HUES48 (cell line): ENCODE results near the gene FBXO31.

Source experiments
- H3K27ac ChIP-seq: one replicate; pipeline ENCODE4 v1.7.0; 2013; ENCODE audit warnings: low read depth, low read length, inconsistent platforms
- H3K27me3 ChIP-seq: 2 replicates; pipeline ENCODE4 v1.6.1; 2013; ENCODE audit warnings: mild to moderate bottlenecking, low read length; ENCODE audit not compliant: control insufficient read depth, insufficient read depth
- H3K36me3 ChIP-seq: 2 replicates; pipeline ENCODE4 v1.6.1; 2013; ENCODE audit warnings: low read length; ENCODE audit not compliant: control insufficient read depth, insufficient read depth
- H3K4me1 ChIP-seq: 2 replicates; pipeline ENCODE4 v1.6.1; 2013; ENCODE audit warnings: mild to moderate bottlenecking, low read length; ENCODE audit not compliant: control insufficient read depth, insufficient read depth
- H3K4me3 ChIP-seq: 2 replicates; pipeline ENCODE4 v1.5.1; 2013; ENCODE audit warnings: mild to moderate bottlenecking, low read depth, low read length
- H3K9ac ChIP-seq: 2 replicates; pipeline ENCODE4 v1.6.1; 2013; ENCODE audit warnings: mild to moderate bottlenecking, low read depth, low read length, moderate library complexity
- H3K9me3 ChIP-seq: 2 replicates; pipeline ENCODE4 v1.6.1; 2013; ENCODE audit warnings: low read length; ENCODE audit not compliant: control insufficient read depth, insufficient read depth

The FBXO31 gene

GRCh38 chr16:87420026-87421002 lies 36.7 kb upstream of the FBXO31 start:
- H3K27me3 ChIP-seq: no peaks in the 10 kb centered on the region
- peaks cover 65% of the 10 kb centered on the region for H3K36me3 ChIP-seq
- H3K9me3 ChIP-seq: no peaks in the 10 kb centered on the region
- H3K4me1 ChIP-seq: peaks cover 9% of the 10 kb centered on the region; the same call in 1 of the 2 replicates
- H3K9ac ChIP-seq: no peak overlapping the region
- H3K4me3 ChIP-seq: no peak overlapping the region
- H3K27ac ChIP-seq: no peak overlapping the region

DNA sequence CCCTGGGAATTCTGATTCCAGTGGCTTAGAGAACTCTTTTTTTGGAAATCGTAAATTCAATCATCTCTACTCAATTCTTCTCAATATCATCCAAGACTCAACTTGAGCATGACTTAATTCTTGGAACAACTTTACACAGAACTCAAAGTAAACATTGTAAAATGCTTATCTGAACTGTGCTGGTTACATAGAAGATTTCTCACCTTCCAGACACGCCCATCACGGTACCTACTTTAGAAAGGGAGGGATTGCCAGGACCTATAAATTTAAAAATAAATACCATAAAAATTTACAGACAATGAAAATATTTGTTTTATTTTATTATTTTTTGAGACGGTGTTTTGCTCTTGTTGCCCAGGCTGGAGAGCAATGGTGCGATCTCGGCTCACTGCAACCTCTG lies 35.1 kb upstream of the FBXO31 start:
- Histone ChIP-seq H3K4me3 (no peak overlapping the region), H3K27me3 (no peaks in the 10 kb centered on the region), H3K9me3 (no peaks in the 10 kb centered on the region), H3K36me3 (peaks cover 75% of the 10 kb centered on the region), H3K27ac (no peak overlapping the region), H3K4me1 (peaks cover 6% of the 10 kb centered on the region; the same call in 1 of the 2 replicates), H3K9ac (no peak overlapping the region)

DNA sequence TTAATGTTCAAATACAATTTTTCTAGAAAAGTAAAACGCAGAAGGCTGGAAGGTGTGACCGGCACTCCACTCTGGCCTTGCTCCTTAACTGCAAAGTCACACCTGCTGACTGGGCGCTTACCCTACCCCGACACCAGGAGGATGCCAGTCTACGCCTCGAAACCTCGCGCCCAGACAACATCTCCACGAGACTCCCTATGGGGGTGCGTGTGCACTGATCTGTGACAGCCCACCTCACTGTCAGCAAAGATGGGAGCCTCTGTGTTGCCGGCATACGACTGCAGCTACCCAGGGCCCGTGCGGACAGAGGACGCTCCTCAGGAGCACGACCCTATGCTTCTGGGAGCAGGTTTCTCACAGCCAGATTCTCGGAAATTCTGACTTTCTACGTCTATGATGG lies 34.6 kb upstream of the FBXO31 start:
- Histone ChIP-seq H3K27ac (no peak overlapping the region), H3K9me3 (no peaks in the 10 kb centered on the region), H3K27me3 (no peaks in the 10 kb centered on the region), H3K36me3 (peaks cover 73% of the 10 kb centered on the region), H3K4me3 (no peak overlapping the region), H3K4me1 (peaks cover 6% of the 10 kb centered on the region; the same call in 1 of the 2 replicates), H3K9ac (no peak overlapping the region)

DNA sequence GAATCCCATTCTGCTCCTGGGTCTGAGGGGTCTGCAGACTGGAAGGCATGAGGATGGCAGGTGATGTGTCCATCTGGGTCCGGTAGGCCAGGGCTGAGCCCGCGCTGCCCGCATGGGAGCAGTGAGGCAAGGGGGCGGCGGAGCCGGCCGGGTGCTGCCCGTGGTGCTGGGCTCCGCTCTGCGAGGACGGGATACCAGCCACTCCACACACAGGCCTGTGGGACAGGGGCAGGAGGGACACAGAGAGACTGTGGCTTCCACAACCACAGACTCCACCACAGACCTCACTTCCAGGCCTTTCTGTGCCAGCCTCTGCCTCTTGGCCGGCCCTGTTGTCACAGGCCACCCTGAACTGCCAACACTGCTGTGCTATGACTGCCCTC lies 33.9 kb upstream of the FBXO31 start:
- Histone ChIP-seq H3K9ac (no peak overlapping the region), H3K27me3 (no peaks in the 10 kb centered on the region), H3K36me3 (peaks cover 77% of the 10 kb centered on the region), H3K4me1 (no peaks in the 10 kb centered on the region), H3K4me3 (no peak overlapping the region), H3K27ac (no peak overlapping the region), H3K9me3 (no peaks in the 10 kb centered on the region)

DNA sequence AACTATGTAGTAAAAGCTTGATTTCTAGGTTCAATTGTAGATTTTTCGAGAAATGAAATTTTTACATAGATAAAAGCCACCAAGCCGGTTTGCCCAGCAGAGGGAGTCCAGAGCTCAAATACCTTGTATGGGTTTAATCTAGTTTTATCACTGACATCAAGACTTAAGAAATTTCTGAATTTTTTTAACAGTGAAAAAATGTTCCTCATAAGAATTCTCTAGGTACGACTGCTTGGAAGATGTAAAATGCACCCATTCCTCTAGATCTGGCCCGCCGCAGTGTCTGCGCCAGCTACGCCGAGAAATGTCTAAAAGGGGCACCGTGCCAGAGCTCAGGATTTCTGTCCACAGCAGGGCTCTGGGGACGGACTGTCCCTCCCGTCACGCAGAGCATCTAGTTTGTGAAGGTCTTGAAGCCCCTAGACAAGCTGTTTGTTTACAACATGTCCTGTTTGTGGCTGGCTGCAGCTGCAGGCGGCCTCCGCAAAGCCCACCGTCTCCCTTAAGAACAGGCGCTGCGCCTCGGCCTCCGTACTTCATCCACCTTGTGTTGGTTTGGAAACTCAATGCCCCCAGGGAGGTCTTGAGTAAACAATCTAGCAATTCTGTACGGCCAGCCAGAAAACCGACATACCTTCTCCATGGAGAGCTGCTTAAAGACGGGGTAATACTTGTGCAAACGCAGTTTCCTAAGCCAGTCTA lies 33.4 kb upstream of the FBXO31 start:
- H3K9me3 ChIP-seq: no peaks in the 10 kb centered on the region
- H3K27ac ChIP-seq: no peak overlapping the region
- no peak overlapping the region for H3K4me3 ChIP-seq
- no peaks in the 10 kb centered on the region for H3K27me3 ChIP-seq
- H3K9ac ChIP-seq: no peak overlapping the region
- H3K36me3 ChIP-seq: peaks cover 77% of the 10 kb centered on the region
- no peaks in the 10 kb centered on the region for H3K4me1 ChIP-seq

DNA sequence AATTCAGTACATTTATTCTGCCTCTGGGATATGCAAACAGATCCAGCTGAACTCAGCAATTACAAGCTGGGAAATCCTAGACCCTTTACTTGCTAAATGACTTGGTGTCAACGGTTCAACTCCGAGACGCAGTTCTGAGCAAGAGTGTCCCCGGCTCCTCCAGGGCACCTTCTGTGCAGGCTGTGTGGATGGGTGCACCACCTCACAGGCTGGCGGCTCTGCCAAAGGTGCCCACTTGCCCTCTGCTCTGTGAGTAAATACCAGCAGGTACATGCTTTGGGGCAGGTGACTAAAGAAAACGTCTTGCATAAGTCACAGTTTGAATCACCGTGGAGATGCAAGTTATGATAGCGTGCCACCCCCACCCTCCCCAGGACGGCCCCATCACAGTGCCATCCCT lies 31.9 kb upstream of the FBXO31 start:
- Histone ChIP-seq H3K27ac (no peak overlapping the region), H3K4me1 (no peaks in the 10 kb centered on the region), H3K9me3 (no peaks in the 10 kb centered on the region), H3K27me3 (no peaks in the 10 kb centered on the region), H3K4me3 (no peak overlapping the region), H3K36me3 (peaks cover 79% of the 10 kb centered on the region), H3K9ac (no peak overlapping the region)

- Histone ChIP-seq H3K36me3 (peaks cover 83% of the 10 kb centered on the region), H3K27me3 (no peaks in the 10 kb centered on the region), H3K27ac (no peak overlapping the region), H3K4me3 (no peak overlapping the region), H3K9ac (no peak overlapping the region), H3K9me3 (no peaks in the 10 kb centered on the region), H3K4me1 (no peaks in the 10 kb centered on the region)
Measured at GRCh38 chr16:87414251-87414680, 30.7 kb upstream of the FBXO31 start.

- Histone ChIP-seq H3K9ac (no peak overlapping the region), H3K9me3 (no peaks in the 10 kb centered on the region), H3K36me3 (peaks cover 89% of the 10 kb centered on the region), H3K4me1 (no peaks in the 10 kb centered on the region), H3K4me3 (no peak overlapping the region), H3K27me3 (no peaks in the 10 kb centered on the region), H3K27ac (no peak overlapping the region)
Measured at GRCh38 chr16:87412996-87413421, 29.4 kb upstream of the FBXO31 start.

GRCh38 chr16:87412371-87412995 lies 28.9 kb upstream of the FBXO31 start:
- no peaks in the 10 kb centered on the region for H3K9me3 ChIP-seq

DNA sequence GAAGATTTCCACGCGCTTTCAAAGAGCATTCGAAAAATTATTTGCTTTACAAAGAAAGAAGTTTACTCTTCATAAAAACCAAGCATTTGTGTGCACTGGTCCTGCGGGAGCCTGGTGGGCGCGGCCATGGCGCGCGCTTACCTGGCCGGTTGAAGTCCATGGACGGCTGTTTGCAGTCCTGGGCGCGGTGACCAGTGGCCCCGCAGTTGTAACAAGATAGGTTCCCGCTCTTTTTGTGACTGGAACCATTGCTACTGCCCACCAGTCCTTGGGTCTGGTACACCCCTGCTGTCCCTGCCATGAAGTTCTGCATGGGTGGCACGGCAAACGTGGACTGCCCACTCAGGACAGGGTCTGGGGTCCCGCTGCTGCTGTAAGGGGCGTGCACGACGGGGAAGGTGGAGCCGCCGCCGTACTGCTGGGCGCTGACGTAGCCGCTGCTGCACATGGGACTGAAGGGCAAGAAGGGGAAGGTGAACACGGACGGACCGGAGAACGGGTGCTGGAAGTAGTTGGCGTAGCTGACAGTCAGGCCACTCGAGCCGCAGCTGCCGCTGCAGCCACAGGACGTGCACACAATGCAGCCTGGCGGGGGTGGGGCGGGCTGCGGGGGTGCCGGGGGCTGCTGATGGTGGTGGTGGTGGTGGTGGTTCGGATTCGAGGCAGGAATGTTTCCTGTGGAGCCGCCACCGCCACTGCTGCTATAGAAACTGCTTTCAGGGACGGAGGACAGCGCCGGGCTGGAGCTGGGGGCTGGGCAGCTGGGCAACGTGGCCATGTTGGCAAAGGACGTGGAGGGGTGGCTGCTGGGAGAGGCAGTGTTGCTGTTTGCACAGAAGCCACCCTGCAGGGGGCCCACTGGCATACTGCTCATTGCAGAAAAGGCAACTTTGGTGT lies 28.0 kb upstream of the FBXO31 start:
- Histone ChIP-seq H3K4me1 (no peaks in the 10 kb centered on the region), H3K27ac (no peak overlapping the region), H3K27me3 (no peaks in the 10 kb centered on the region), H3K9ac (no peak overlapping the region), H3K4me3 (no peak overlapping the region), H3K9me3 (no peaks in the 10 kb centered on the region), H3K36me3 (peaks cover 86% of the 10 kb centered on the region)

More at GRCh38 chr16:87412371-87412995, 28.9 kb upstream of the FBXO31 start:
- H3K9ac ChIP-seq: no peak overlapping the region
- peaks cover 89% of the 10 kb centered on the region for H3K36me3 ChIP-seq
- H3K27ac ChIP-seq: no peak overlapping the region
- H3K4me1 ChIP-seq: no peaks in the 10 kb centered on the region
- no peaks in the 10 kb centered on the region for H3K27me3 ChIP-seq
- no peak overlapping the region for H3K4me3 ChIP-seq
